MM.1S (cell line): Measurements from ENCODE around the gene ATAD5.

ENCODE experiments used
- DNase-seq: peaks from one replicate; pipeline ENCODE4 v3.0.0-alpha.2; 2015
- H2AFZ ChIP-seq: fragments of 300-600 bp; sonication (generic); 2 replicates; pipeline ENCODE4 v1.6.0; 2016; ENCODE audit warnings: antibody characterized with exemption, low read length
- H3F3A ChIP-seq: fragments of 300-600 bp; sonication (generic); 2 replicates; pipeline ENCODE4 v1.6.1; 2016; ENCODE audit warnings: mild to moderate bottlenecking, antibody characterized with exemption, low read length, moderate library complexity, mixed read lengths; ENCODE audit not compliant: insufficient read depth
- H3K27ac ChIP-seq: fragments of 300-600 bp; sonication (generic); 2 replicates; pipeline ENCODE4 v1.5.1; 2016; ENCODE audit warnings: mild to moderate bottlenecking, low read length
- H3K27me3 ChIP-seq: fragments of 300-600 bp; sonication (generic); replicated peaks from 2 replicates; pipeline ENCODE4 v1.6.0; 2016; ENCODE audit warnings: low read length; ENCODE audit not compliant: insufficient read depth
- H3K36me3 ChIP-seq: fragments of 300-600 bp; sonication (generic); replicated peaks from 2 replicates; pipeline ENCODE4 v1.6.1; 2016; ENCODE audit warnings: mild to moderate bottlenecking, low read length, mixed read lengths; ENCODE audit not compliant: insufficient read depth
- H3K4me1 ChIP-seq: fragments of 300-600 bp; sonication (generic); 2 replicates; pipeline ENCODE4 v1.6.1; 2016; ENCODE audit warnings: low read length, mixed read lengths
- H3K4me2 ChIP-seq: fragments of 300-600 bp; sonication (generic); 2 replicates; pipeline ENCODE4 v1.6.0; 2016; ENCODE audit warnings: low read depth, low read length
- H3K4me3 ChIP-seq: fragments of 300-600 bp; sonication (generic); 2 replicates; pipeline ENCODE4 v1.5.1; 2016; ENCODE audit warnings: low read length, mixed read lengths
- H3K79me2 ChIP-seq: fragments of 300-600 bp; sonication (generic); 2 replicates; pipeline ENCODE4 v1.6.1; 2016; ENCODE audit warnings: mixed run types, low read length, mixed read lengths
- H3K9ac ChIP-seq: fragments of 300-600 bp; sonication (generic); 2 replicates; pipeline ENCODE4 v1.6.1; 2016; ENCODE audit warnings: low read length, mixed read lengths
- H3K9me2 ChIP-seq: fragments of 300-600 bp; sonication (generic); replicated peaks from 2 replicates; pipeline ENCODE4 v1.6.1; 2016; ENCODE audit warnings: mild to moderate bottlenecking, low read length, mixed read lengths; ENCODE audit not compliant: insufficient read depth
- H3K9me3 ChIP-seq: fragments of 300-600 bp; sonication (generic); replicated peaks from 2 replicates; pipeline ENCODE4 v1.6.1; 2016; ENCODE audit warnings: mild to moderate bottlenecking, low read length, mixed read lengths; ENCODE audit not compliant: insufficient read depth
- H4K20me1 ChIP-seq: fragments of 300-600 bp; sonication (generic); 2 replicates; pipeline ENCODE4 v1.6.1; 2016; ENCODE audit warnings: mild to moderate bottlenecking, low read length, moderate library complexity, mixed read lengths; ENCODE audit not compliant: insufficient read depth
- CTCF ChIP-seq: fragments of 300-600 bp; sonication (generic); IDR thresholded peaks from 2 replicates; pipeline ENCODE4 v1.5.1; 2016; ENCODE audit warnings: antibody characterized with exemption, low read length, mixed read lengths
- EZH2 ChIP-seq: fragments of 300-600 bp; sonication (generic); optimal IDR thresholded peaks from 2 replicates; pipeline ENCODE3; 2017; ENCODE audit warnings: low read depth, mild to moderate bottlenecking, antibody characterized with exemption, low read length, mixed read lengths
- EZH2phosphoT487 ChIP-seq: fragments of 300-600 bp; sonication (generic); IDR thresholded peaks from 2 replicates; pipeline ENCODE4 v1.6.1; 2018; ENCODE audit warnings: antibody characterized with exemption, low read length

The ATAD5 gene

GRCh38 chr17:30864636-30865035 is 32.9 kb downstream of the ATAD5 start:
- Histone ChIP-seq H3K9me2 (no peaks in the 10 kb centered on the region), H3K36me3 (peaks cover 4% of the 10 kb centered on the region; the same call in 1 of the 2 replicates), H3K27me3 (no peaks in the 10 kb centered on the region), H3K4me3 (no peak overlapping the region), H3K4me2 (no peak overlapping the region), H4K20me1 (no peaks in the 10 kb centered on the region), H3K27ac (no peak overlapping the region), H3F3A (no peaks in the 10 kb centered on the region), H3K4me1 (no peaks in the 10 kb centered on the region), H3K9ac (no peak overlapping the region), H3K79me2 (no peaks in the 10 kb centered on the region), H3K9me3 (no peaks in the 10 kb centered on the region), H2AFZ (no peak overlapping the region)
- TF ChIP-seq CTCF = no peak
- TF ChIP-seq EZH2phosphoT487 = no peak
- no peak for TF ChIP-seq EZH2
- no peak for DNase-seq

GRCh38 chr17:30869005-30869404 is 37.2 kb downstream of the ATAD5 start:
- Histone ChIP-seq H3K27ac (no peak overlapping the region), H3K27me3 (no peaks in the 10 kb centered on the region), H3K79me2 (no peaks in the 10 kb centered on the region), H3F3A (no peaks in the 10 kb centered on the region), H3K9me3 (no peaks in the 10 kb centered on the region), H2AFZ (no peak overlapping the region), H3K4me2 (no peak overlapping the region), H4K20me1 (no peaks in the 10 kb centered on the region; the same call in 1 of the 2 replicates), H3K4me3 (no peak overlapping the region), H3K9ac (no peak overlapping the region), H3K9me2 (no peaks in the 10 kb centered on the region), H3K36me3 (peaks cover 4% of the 10 kb centered on the region; the same call in 1 of the 2 replicates), H3K4me1 (no peaks in the 10 kb centered on the region)
- DNase-seq = no peak
- TF ChIP-seq EZH2phosphoT487 (no peak), CTCF (no peak), EZH2 (no peak)

GRCh38 chr17:30886187-30886586 is 54.4 kb downstream of the ATAD5 start:
- Histone ChIP-seq H2AFZ (no peak overlapping the region), H3K4me1 (no peaks in the 10 kb centered on the region), H3K9me2 (no peaks in the 10 kb centered on the region), H3K4me2 (no peak overlapping the region), H3F3A (no peaks in the 10 kb centered on the region), H3K9ac (no peak overlapping the region), H4K20me1 (no peaks in the 10 kb centered on the region), H3K79me2 (no peaks in the 10 kb centered on the region), H3K9me3 (no peaks in the 10 kb centered on the region), H3K36me3 (no peaks in the 10 kb centered on the region), H3K4me3 (no peak overlapping the region), H3K27ac (no peak overlapping the region), H3K27me3 (no peaks in the 10 kb centered on the region)
- DNase-seq = no peak
- TF ChIP-seq EZH2 (no peak), CTCF (no peak), EZH2phosphoT487 (no peak)

DNA sequence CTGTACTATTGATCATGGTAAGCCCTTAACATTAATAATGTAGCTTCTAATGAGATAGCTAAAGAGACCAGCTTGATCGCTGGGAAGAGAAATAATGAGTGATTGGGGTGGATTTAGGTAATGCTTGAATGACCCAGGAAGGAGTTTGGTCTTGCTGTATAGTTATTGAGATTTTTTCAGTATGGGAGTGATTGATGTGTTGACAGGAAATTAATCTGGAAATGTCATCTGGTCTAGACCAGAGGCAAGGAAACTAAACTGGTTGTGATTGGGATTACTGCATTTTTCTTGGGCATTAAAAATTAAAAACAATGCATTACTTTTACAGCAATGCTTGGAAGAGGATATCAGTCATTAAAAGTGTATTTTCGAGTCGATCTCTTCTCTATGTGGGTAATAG is 62.5 kb downstream of the ATAD5 start:
- H3K27ac ChIP-seq = no peak overlapping the region
- no peaks in the 10 kb centered on the region; the same call in 1 of the 2 replicates for H3F3A ChIP-seq
- H3K36me3 ChIP-seq = no peaks in the 10 kb centered on the region
- no peaks in the 10 kb centered on the region for H3K79me2 ChIP-seq
- no peak overlapping the region for H3K4me2 ChIP-seq
- H3K9me3 ChIP-seq = no peaks in the 10 kb centered on the region
- H3K9me2 ChIP-seq = no peaks in the 10 kb centered on the region
- H3K4me3 ChIP-seq = no peak overlapping the region
- no peak overlapping the region for H3K9ac ChIP-seq
- no peaks in the 10 kb centered on the region for H3K4me1 ChIP-seq
- H2AFZ ChIP-seq = no peak overlapping the region
- no peaks in the 10 kb centered on the region for H3K27me3 ChIP-seq
- H4K20me1 ChIP-seq = no peaks in the 10 kb centered on the region; the same call in 1 of the 2 replicates
- DNase-seq = no peak
- TF ChIP-seq CTCF (no peak), EZH2 (no peak), EZH2phosphoT487 (no peak)
